Psoas muscle (tissue), 8 donors: ENCODE measurements around the gene TMEM9. TPM values are rescaled to one million over a fixed set of nuclear protein-coding genes. Genes with fewer than 3 reads are reported as not detected.
A peak's percentile ranks its signal among the peaks of the same experiment; 100 is the strongest.

ENCODE experiments used
- ATAC-seq, 4 donors: fragments of 200-7000 bp; cut with Tn5 transposase; one replicate each; pipeline ENCODE4 v1.9.1; 2020; ENCODE audit warnings: moderate library complexity in 3 of 4, mild to moderate bottlenecking in 2 of 4
- DNase-seq, 2 donors: peaks; one replicate each; pipeline ENCODE4 v3.0.0-alpha.2; 2020
- H3K27ac ChIP-seq: fragments of 200-600 bp; one replicate; pipeline ENCODE4 v1.8.0; 2022
- H3K27me3 ChIP-seq, 3 donors: fragments of 200-600 bp in 1 of 3; one replicate each; pipeline versions ENCODE4 v1.6.1 to v1.8.0; 2013 to 2022; ENCODE audit warnings: low read length in 2 of 3, mild to moderate bottlenecking in 2 of 3, moderate library complexity in 1 of 3; ENCODE audit not compliant: insufficient read depth in 3 of 3
- H3K36me3 ChIP-seq, 2 donors: fragments of 200-600 bp in 1 of 2; one replicate each; pipeline versions ENCODE4 v1.6.1 to v1.8.0; 2013 to 2022; ENCODE audit warnings: low read depth in 1 of 2, mild to moderate bottlenecking in 1 of 2, moderate library complexity in 1 of 2; ENCODE audit not compliant: insufficient read depth in 1 of 2
- H3K4me1 ChIP-seq: fragments of 200-600 bp; one replicate; pipeline ENCODE4 v1.8.0; 2022
- H3K4me3 ChIP-seq: fragments of 200-600 bp; one replicate; pipeline ENCODE4 v1.8.0; 2022; ENCODE audit warnings: mild to moderate bottlenecking
- H3K9me3 ChIP-seq: fragments of 200-600 bp; one replicate; pipeline ENCODE4 v1.8.0; 2022
- WGBS, 3 donors: extraction: QIAGEN DNeasy Blood & Tissue Kit; methylation state at CpG; one replicate each; pipeline versions ENCODE4 v1.1.6 to v1.1.7; 2013; 5-methylcytosine and 5-hydroxymethylcytosine counted together
- intact Hi-C, 2 donors: fragments of 100-400 bp; cut with DNase I; formaldehyde crosslinking; loops; one replicate each; pipeline versions ENCODE4 v1.11.0 to v1.14.2; 2022
- polyA plus RNA-seq, 3 donors: library from polyadenylated mRNA; stranded (reverse); fragments of 200-250 nt; gene quantifications; one replicate each; pipeline ENCODE4 v1.2.3, GENCODE V29; 2013
- total RNA-seq, 4 donors: library from RNA; stranded (reverse); fragmentation: NEBNext Ultra II Directional in 2 of 4; extraction: Animal tissue kit (Norgen Biotek cat#: 25700) in 2 of 4; gene quantifications; one replicate each; pipeline versions ENCODE4 v1.2.1 to v1.2.4, GENCODE V29; 2021 to 2023
- TF ChIP-seq, protein P1 (sequence below): fragments of 200-600 bp; IDR thresholded peaks from one replicate; pipeline ENCODE4 v1.8.0; 2022; ENCODE audit warnings: antibody characterized with exemption
- donor health status: healthy with polysubstance abuse.
- donor health status: DM: no; HTN: no; CAD: no; lungs with moderate emphysema.
- donor health status: Bipolar disorder and iron deficiency.
- donor health status: healthy.
- donor health status: DM: yes; HTN: yes; CAD: no.
- donor health status: DM: no; HTN: no; CAD: no.
- donor health status: DM: no; HTN: no; CAD: no.
- donor health status: DM: yes; HTN: yes; CAD: no.

The TMEM9 gene
- total and polyA plus RNA-seq, 7 donors: 7.2 to 46.3 (median 23.4) TPM

- peak in 1 of 2 donors; percentile 40 for DNase-seq
- intact Hi-C loops: no loop called here
- H3K36me3 ChIP-seq: no peaks in the 10 kb centered on the region
- TF ChIP-seq, protein P1, sequence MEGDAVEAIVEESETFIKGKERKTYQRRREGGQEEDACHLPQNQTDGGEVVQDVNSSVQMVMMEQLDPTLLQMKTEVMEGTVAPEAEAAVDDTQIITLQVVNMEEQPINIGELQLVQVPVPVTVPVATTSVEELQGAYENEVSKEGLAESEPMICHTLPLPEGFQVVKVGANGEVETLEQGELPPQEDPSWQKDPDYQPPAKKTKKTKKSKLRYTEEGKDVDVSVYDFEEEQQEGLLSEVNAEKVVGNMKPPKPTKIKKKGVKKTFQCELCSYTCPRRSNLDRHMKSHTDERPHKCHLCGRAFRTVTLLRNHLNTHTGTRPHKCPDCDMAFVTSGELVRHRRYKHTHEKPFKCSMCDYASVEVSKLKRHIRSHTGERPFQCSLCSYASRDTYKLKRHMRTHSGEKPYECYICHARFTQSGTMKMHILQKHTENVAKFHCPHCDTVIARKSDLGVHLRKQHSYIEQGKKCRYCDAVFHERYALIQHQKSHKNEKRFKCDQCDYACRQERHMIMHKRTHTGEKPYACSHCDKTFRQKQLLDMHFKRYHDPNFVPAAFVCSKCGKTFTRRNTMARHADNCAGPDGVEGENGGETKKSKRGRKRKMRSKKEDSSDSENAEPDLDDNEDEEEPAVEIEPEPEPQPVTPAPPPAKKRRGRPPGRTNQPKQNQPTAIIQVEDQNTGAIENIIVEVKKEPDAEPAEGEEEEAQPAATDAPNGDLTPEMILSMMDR: no peak
- 30 to 58% (median 32%) methylated on average over 5 of the region's 5 CpGs for WGBS, 3 donors
- peak overlapping the region; percentile 95 for H3K27ac ChIP-seq
- no peak for ATAC-seq
- H3K4me1 ChIP-seq: peaks cover 88% of the 10 kb centered on the region
- H3K27me3 ChIP-seq: no peaks in the 10 kb centered on the region
- H3K4me3 ChIP-seq: peak overlapping the region; percentile 26
- no peaks in the 10 kb centered on the region for H3K9me3 ChIP-seq
Observed at GRCh38 chr1:201098992-201099677, 55.1 kb downstream of the TMEM9 start.

- no peak for ATAC-seq
- DNase-seq: peak in 1 of 2 donors; percentile 36
- H3K27ac ChIP-seq: peak overlapping the region; percentile 95
- TF ChIP-seq, protein P1: no peak
- 41 to 53% (median 45%) methylated on average over 17 of the region's 17 CpGs for WGBS, 3 donors
- intact Hi-C loops: no loop called here
- peaks cover 80% of the 10 kb centered on the region for H3K4me1 ChIP-seq
- H3K9me3 ChIP-seq: no peaks in the 10 kb centered on the region
- no peaks in the 10 kb centered on the region for H3K27me3 ChIP-seq
- peak overlapping the region; percentile 8 for H3K4me3 ChIP-seq
- peaks cover 0 to 16% of the 10 kb centered on the region in 2 donors for H3K36me3 ChIP-seq
Observed at GRCh38 chr1:201096977-201097856, 57.1 kb downstream of the TMEM9 start.

DNA sequence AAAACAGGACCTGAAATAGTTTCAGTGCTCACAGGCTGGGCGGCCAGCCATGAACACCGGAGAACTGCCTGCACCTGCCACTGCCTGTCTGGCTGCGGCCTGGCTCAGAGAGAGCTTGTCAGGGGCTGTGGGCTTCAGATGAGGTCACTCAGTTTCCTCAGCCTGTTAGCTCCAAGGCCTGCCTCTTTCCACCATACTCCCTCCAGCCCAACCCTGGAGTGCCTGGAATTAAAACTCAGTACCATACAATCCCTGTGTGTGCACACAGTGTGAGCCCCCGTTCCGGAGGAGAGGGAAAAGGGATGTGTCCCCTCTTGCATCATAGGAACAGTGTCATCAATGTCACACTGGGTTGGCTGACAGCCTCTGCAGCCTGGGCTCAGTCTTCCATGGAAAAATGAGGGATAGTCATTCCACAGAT lies 58.2 kb downstream of the TMEM9 start:
- peak; percentile 77 to 87 (median 82) for ATAC-seq
- TF ChIP-seq, protein P1: no peak
- Histone ChIP-seq H3K27me3 (no peaks in the 10 kb centered on the region), H3K36me3 (peaks cover 0 to 23% of the 10 kb centered on the region in 2 donors), H3K9me3 (no peaks in the 10 kb centered on the region), H3K4me3 (no peak overlapping the region), H3K27ac (peak overlapping the region; percentile 95), H3K4me1 (peaks cover 69% of the 10 kb centered on the region)
- WGBS, 3 donors: 27 to 40% (median 30%) methylated on average over 5 of the region's 5 CpGs
- intact Hi-C loops: no loop called here
- DNase-seq: peak; percentile 86 to 94

DNA sequence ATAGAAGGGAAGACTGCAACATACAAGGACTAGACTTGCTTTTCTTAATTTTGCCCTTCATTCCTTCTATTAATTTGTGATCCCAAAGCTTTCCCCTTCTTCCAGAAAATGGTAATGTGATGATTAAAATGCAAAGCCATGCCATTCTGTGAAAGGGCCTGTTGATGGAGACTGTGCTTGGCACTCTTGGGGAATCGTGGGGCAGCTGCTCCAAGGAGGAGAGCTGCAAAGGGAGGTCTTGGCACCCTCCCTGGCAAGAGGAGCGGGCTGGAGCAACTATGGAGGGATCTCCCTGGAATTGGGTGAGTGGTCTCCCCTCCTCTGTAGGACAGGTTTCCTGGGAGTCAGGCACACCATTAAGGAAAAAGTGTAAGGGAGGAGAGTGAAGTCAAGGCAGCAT lies 58.7 kb downstream of the TMEM9 start:
- H3K4me3 ChIP-seq: peak overlapping the region; percentile 29
- H3K27ac ChIP-seq: peak overlapping the region; percentile 95
- intact Hi-C loops: no loop called here
- 15 to 48% (median 29%) methylated on average over 2 of the region's 2 CpGs for WGBS, 3 donors
- H3K9me3 ChIP-seq: no peaks in the 10 kb centered on the region
- peaks cover 73% of the 10 kb centered on the region for H3K4me1 ChIP-seq
- ATAC-seq: peak in 3 of 4 donors; percentile 0 to 2 (median 2)
- no peaks in the 10 kb centered on the region for H3K27me3 ChIP-seq
- TF ChIP-seq, protein P1: no peak
- no peak for DNase-seq
- H3K36me3 ChIP-seq: peaks cover 0 to 23% of the 10 kb centered on the region in 2 donors
